Measurements from ENCODE around the gene RBPJL.

Gene RBPJL

GRCh38 chr20:45299786-45300185, 6.9 kb upstream of the RBPJL start:
- in situ Hi-C loops (cut with MboI; ENCODE audit: low pct_unique_long_range_greater_than_20kb, low sequenced_read_pairs, unreplicated experiment) = no loop called here
- DNase-seq (ENCODE audit: low spot score) = no peak
- TF ChIP-seq CTCF (IDR thresholded peaks at IDR 0.05; ENCODE audit: extremely low read depth, insufficient read depth, missing control alignments) = no peak

GRCh38 chr20:45300961-45301360, 5.7 kb upstream of the RBPJL start:
- in situ Hi-C loops (cut with MboI; ENCODE audit: low pct_unique_long_range_greater_than_20kb, low sequenced_read_pairs, unreplicated experiment) = no loop called here
- DNase-seq (ENCODE audit: low spot score) = peak; percentile 71
- TF ChIP-seq CTCF (IDR thresholded peaks at IDR 0.05; ENCODE audit: extremely low read depth, insufficient read depth, missing control alignments) = peak; percentile 47

- TF ChIP-seq CTCF (IDR thresholded peaks at IDR 0.05; ENCODE audit: extremely low read depth, insufficient read depth, missing control alignments) = no peak
- in situ Hi-C loops (cut with MboI; ENCODE audit: low pct_unique_long_range_greater_than_20kb, low sequenced_read_pairs, unreplicated experiment) = no loop called here
- no peak for DNase-seq (ENCODE audit: low spot score)
These were observed 4.8 kb upstream of the RBPJL start for GRCh38 chr20:45301824-45302271.

GRCh38 chr20:45303586-45304463, 2.8 kb upstream of the RBPJL start:
- in situ Hi-C loops (cut with MboI; ENCODE audit: low pct_unique_long_range_greater_than_20kb, low sequenced_read_pairs, unreplicated experiment) = no loop called here
- DNase-seq (ENCODE audit: low spot score) = no peak
- TF ChIP-seq CTCF (IDR thresholded peaks at IDR 0.05; ENCODE audit: extremely low read depth, insufficient read depth, missing control alignments) = no peak

- no peak for DNase-seq (ENCODE audit: low spot score)
- in situ Hi-C loops (cut with MboI; ENCODE audit: low pct_unique_long_range_greater_than_20kb, low sequenced_read_pairs, unreplicated experiment) = no loop called here
- no peak for TF ChIP-seq CTCF (IDR thresholded peaks at IDR 0.05; ENCODE audit: extremely low read depth, insufficient read depth, missing control alignments)
These were observed 2.1 kb upstream of the RBPJL start for GRCh38 chr20:45304464-45304999.

- in situ Hi-C loops (cut with MboI; ENCODE audit: low pct_unique_long_range_greater_than_20kb, low sequenced_read_pairs, unreplicated experiment) = no loop called here
- no peak for DNase-seq (ENCODE audit: low spot score)
- no peak for TF ChIP-seq CTCF (IDR thresholded peaks at IDR 0.05; ENCODE audit: extremely low read depth, insufficient read depth, missing control alignments)
These were observed 1.4 kb upstream of the RBPJL start for GRCh38 chr20:45305262-45305661.

All from GM13977 (cell line).